DMS153 (cell line): ENCODE results near the gene DPCD.
"Not testable (repeated sequence)": the region's sequence is repeated elsewhere in the genome, so short reads cannot be mapped to it uniquely, and the experiment has no call there.

Experiments used
- DNase-seq: peaks from one replicate; lab custom pipeline; 2025; lab: John Stamatoyannopoulos, UW

The DPCD gene

GRCh38 chr10:101585841-101586240 lies 2.3 kb upstream of the DPCD start:
- DNase-seq: no peak

- DNase-seq: no peak
Observed at GRCh38 chr10:101588879-101589278, 758 bp downstream of the DPCD start.

- DNase-seq: not testable (repeated sequence)
Observed at GRCh38 chr10:101593331-101593730, 5.2 kb downstream of the DPCD start.

- DNase-seq: peak; percentile 55
Observed at GRCh38 chr10:101595591-101596433, 7.7 kb downstream of the DPCD start.

- no peak for DNase-seq
Observed at GRCh38 chr10:101597091-101597900, 9.2 kb downstream of the DPCD start.

GRCh38 chr10:101601541-101601940 lies 13.4 kb downstream of the DPCD start:
- DNase-seq: peak; percentile 72

- DNase-seq: peak; percentile 59
Observed at GRCh38 chr10:101602761-101603398, 14.8 kb downstream of the DPCD start.

GRCh38 chr10:101607124-101607523 lies 19.0 kb downstream of the DPCD start:
- DNase-seq: no peak

- DNase-seq: no peak
Observed at GRCh38 chr10:101609481-101609880, 21.4 kb downstream of the DPCD start.

- DNase-seq: no peak
Observed at GRCh38 chr10:101611096-101611905, 23.2 kb downstream of the DPCD start.

GRCh38 chr10:101612086-101612485 lies 24.0 kb downstream of the DPCD start:
- no peak for DNase-seq

GRCh38 chr10:101612872-101613271 lies 24.8 kb downstream of the DPCD start:
- no peak for DNase-seq

- DNase-seq: no peak
Observed at GRCh38 chr10:101613646-101614045, 25.5 kb downstream of the DPCD start.

- no peak for DNase-seq
Observed at GRCh38 chr10:101614663-101615524, 26.8 kb downstream of the DPCD start.

- no peak for DNase-seq
Observed at GRCh38 chr10:101615525-101616116, 27.5 kb downstream of the DPCD start.

- no peak for DNase-seq
Observed at GRCh38 chr10:101616415-101617101, 28.4 kb downstream of the DPCD start.

GRCh38 chr10:101617102-101617823 lies 29.1 kb downstream of the DPCD start:
- no peak for DNase-seq

GRCh38 chr10:101617824-101618568 lies 29.9 kb downstream of the DPCD start:
- no peak for DNase-seq
